ENCODE measurements around the gene TXNDC11. TPM values are rescaled to one million over a fixed set of nuclear protein-coding genes. Genes with fewer than 3 reads are reported as not detected.

TXNDC11 gene
- total RNA-seq, 1 experiment from 2014 or later: 17.6 TPM

GRCh38 chr16:11685844-11686618, 56.6 kb downstream of the TXNDC11 start:
- intact Hi-C loops (cut with micrococcal nuclease; ENCODE audit: unreplicated experiment): no loop called here
- Histone ChIP-seq H3K27ac (ENCODE audit: low read depth, low read length, poor library complexity, severe bottlenecking) (no peak overlapping the region), H3K9me3 (ENCODE audit: low read depth, low read length, poor library complexity, severe bottlenecking) (no peaks in the 10 kb centered on the region), H3K4me3 (ENCODE audit: low read depth, low read length, poor library complexity, severe bottlenecking) (no peak overlapping the region), H3K27me3 (replicated peaks; ENCODE audit: insufficient read depth, low read depth, low read length, poor library complexity) (no peaks in the 10 kb centered on the region), H3K36me3 (ENCODE audit: insufficient read depth, low read length, poor library complexity, severe bottlenecking) (peaks cover 31% of the 10 kb centered on the region), H3K4me1 (ENCODE audit: insufficient read depth, low read length, poor library complexity, severe bottlenecking) (peaks cover 16% of the 10 kb centered on the region)
- ChIA-PET POLR2A (ENCODE audit: low non-redundant PET) (no interaction called here), CTCF (no interaction called here)
- TF ChIP-seq EZH2 (IDR thresholded peaks at IDR 0.05; ENCODE audit: borderline replicate concordance, low read depth, low read length, poor library complexity, severe bottlenecking) (no peak), CTCF (conservative IDR thresholded peaks at IDR 0.05; ENCODE audit: low read depth, low read length) (no peak)
- no peak for DNase-seq (ENCODE audit: low spot score)
- BruUV-seq (replicated peaks): no TSS peak

GRCh38 chr16:11684231-11685025, 58.2 kb downstream of the TXNDC11 start:
- intact Hi-C loops (cut with micrococcal nuclease; ENCODE audit: unreplicated experiment): no loop called here
- BruUV-seq (replicated peaks): no TSS peak
- Histone ChIP-seq H3K4me1 (ENCODE audit: insufficient read depth, low read length, poor library complexity, severe bottlenecking) (peaks cover 7% of the 10 kb centered on the region), H3K27ac (ENCODE audit: low read depth, low read length, poor library complexity, severe bottlenecking) (no peak overlapping the region), H3K36me3 (ENCODE audit: insufficient read depth, low read length, poor library complexity, severe bottlenecking) (peaks cover 30% of the 10 kb centered on the region), H3K4me3 (ENCODE audit: low read depth, low read length, poor library complexity, severe bottlenecking) (no peak overlapping the region), H3K9me3 (ENCODE audit: low read depth, low read length, poor library complexity, severe bottlenecking) (no peaks in the 10 kb centered on the region), H3K27me3 (replicated peaks; ENCODE audit: insufficient read depth, low read depth, low read length, poor library complexity) (no peaks in the 10 kb centered on the region)
- ChIA-PET CTCF (no interaction called here), POLR2A (ENCODE audit: low non-redundant PET) (no interaction called here)
- TF ChIP-seq EZH2 (IDR thresholded peaks at IDR 0.05; ENCODE audit: borderline replicate concordance, low read depth, low read length, poor library complexity, severe bottlenecking): no peak
- no peak for TF ChIP-seq CTCF (conservative IDR thresholded peaks at IDR 0.05; ENCODE audit: low read depth, low read length)
- DNase-seq (ENCODE audit: low spot score): no peak

GRCh38 chr16:11683145-11683544, 59.5 kb downstream of the TXNDC11 start:
- Histone ChIP-seq H3K27me3 (replicated peaks; ENCODE audit: insufficient read depth, low read depth, low read length, poor library complexity) (no peaks in the 10 kb centered on the region), H3K36me3 (ENCODE audit: insufficient read depth, low read length, poor library complexity, severe bottlenecking) (peaks cover 37% of the 10 kb centered on the region), H3K4me1 (ENCODE audit: insufficient read depth, low read length, poor library complexity, severe bottlenecking) (no peaks in the 10 kb centered on the region), H3K9me3 (ENCODE audit: low read depth, low read length, poor library complexity, severe bottlenecking) (no peaks in the 10 kb centered on the region), H3K4me3 (ENCODE audit: low read depth, low read length, poor library complexity, severe bottlenecking) (no peak overlapping the region), H3K27ac (ENCODE audit: low read depth, low read length, poor library complexity, severe bottlenecking) (no peak overlapping the region)
- ChIA-PET POLR2A (ENCODE audit: low non-redundant PET) (no interaction called here), CTCF (no interaction called here)
- intact Hi-C loops (cut with micrococcal nuclease; ENCODE audit: unreplicated experiment): no loop called here
- no TSS peak for BruUV-seq (replicated peaks)
- no peak for DNase-seq (ENCODE audit: low spot score)
- TF ChIP-seq CTCF (conservative IDR thresholded peaks at IDR 0.05; ENCODE audit: low read depth, low read length) (no peak), EZH2 (IDR thresholded peaks at IDR 0.05; ENCODE audit: borderline replicate concordance, low read depth, low read length, poor library complexity, severe bottlenecking) (no peak)
